GM21786 (cell line): ENCODE data around the gene SRGAP2C.
"Not testable (repeated sequence)": the region's sequence is repeated elsewhere in the genome, so short reads cannot be mapped to it uniquely, and the experiment has no call there.

Source experiments
- ATAC-seq: cut with Tn5 transposase; IDR thresholded peaks from one replicate; pipeline ENCODE4 v1.9.1; 2021; ENCODE audit not compliant: unreplicated experiment

Gene SRGAP2C

GRCh38 chr1:121226295-121226904 is 41.6 kb downstream of the SRGAP2C start:
- not testable (repeated sequence) for ATAC-seq

DNA sequence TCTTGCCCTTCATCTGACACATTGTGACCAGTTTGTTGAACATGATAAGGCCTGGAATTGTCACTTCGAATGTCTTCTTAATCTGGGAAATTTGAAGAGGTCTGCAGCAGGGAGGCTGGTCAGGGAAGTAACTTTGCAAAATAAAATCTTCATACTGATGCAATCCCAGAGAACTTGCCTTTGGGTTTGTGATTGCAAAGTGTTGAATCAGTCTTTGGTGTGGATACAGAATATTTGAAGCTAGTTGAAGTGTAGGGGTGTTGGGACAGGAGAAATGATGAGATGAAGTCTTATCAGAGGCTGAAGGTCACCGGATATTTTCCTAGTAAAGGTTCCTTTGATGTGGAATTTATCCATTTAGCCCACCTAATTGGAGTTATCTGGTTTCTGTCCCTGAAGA is 42.1 kb downstream of the SRGAP2C start:
- not testable (repeated sequence) for ATAC-seq

- not testable (repeated sequence) for ATAC-seq
These were observed 43.0 kb downstream of the SRGAP2C start for GRCh38 chr1:121227544-121228330.

DNA sequence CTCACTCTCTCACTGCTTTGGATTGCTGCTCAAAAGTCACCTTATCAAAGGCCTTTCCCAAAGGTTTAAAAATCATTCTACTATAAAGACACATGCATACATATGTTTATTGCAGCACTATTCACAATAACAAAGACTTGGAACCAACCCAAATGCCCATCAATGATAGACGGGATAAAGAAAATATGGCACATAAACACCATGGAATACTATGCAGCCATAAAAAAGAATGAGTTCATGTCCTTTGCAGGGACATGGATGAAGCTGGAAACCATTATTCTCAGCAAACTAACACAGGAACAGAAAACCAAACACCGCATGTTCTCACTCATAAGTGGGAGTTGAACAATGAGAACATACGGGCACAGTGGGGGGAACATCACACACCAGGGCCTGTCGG is 45.9 kb downstream of the SRGAP2C start:
- ATAC-seq = not testable (repeated sequence)

DNA sequence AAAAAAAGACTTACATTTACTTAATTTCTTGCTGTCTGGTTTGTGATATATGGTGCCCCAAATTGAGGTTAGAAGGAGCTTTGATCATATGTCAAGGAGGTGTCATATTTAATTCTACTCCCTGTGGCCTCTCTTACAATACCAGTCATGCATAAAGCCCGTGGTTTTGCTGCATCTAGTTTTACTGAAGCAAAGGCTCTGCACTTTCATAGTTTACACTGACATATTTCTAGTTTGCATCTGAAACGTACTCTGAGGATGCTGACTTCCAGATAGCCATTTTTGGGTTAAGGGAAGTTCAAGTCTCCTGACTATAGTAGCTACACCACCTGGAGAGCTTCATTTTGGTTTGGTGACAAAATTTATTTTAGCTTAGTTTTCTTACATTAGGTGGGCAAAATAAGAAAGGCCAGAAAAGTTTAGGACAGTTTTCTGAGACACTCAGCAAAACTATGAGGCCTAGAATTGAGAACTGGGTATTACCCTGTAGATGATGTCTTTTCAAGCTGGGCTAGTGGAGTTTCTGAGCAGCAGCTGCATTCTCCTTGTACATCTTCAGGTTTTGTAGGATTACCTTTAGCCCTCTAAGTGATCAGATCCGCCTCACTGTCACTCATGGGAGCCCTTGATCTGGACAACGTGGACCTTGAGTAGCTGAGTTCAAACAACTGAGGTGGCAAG is 47.8 kb downstream of the SRGAP2C start:
- ATAC-seq = peak; percentile 90

DNA sequence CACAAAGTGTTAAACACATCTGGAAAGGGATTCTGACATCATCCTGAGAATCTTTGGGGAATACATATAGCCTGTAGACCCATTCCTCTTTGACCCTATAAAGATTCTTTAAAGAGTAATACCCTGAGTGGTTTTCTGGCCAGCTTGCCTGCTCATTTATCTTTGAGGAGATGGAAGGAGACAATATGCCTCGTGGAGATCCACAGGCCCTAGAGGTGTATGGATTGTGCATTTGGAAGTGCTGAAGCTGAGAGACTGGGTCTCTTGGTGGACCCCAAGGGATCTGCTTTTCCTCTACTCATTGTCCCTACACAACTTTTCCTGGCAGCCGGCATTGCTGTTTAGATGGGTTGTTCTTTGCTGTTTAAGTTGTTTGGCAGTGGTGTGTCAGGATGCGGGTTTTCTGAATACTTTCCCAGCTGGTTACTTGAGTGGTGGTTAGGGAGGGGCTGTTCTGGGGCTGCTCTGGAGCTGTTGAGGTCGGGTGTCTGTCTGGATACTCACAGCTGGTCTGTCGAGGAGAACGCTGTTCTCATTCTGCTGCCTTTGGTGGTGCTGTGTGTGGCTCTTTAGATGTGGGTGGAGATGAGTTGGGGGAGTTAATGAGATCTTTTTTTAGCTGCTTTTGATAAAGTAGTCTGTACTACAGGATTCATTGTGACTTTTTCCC is 49.5 kb downstream of the SRGAP2C start:
- not testable (repeated sequence) for ATAC-seq

DNA sequence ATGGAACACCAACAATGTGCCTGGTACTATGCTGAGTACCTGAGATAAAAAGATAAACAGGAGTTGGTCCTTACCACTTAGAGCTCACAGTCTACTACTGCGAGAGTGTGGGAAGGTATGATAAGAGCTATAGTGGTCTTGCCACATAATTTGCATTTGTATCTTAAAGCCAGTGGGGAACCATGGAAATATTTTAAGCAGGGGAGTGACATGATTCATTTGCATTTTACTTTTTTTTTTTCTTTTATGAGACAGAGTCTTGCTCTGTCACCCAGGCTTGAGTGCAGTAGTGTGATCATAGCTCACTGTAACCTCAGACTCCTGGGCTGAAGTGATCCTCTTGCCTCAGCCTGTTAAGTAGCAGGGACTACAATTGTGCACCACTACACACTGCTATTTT is 53.6 kb downstream of the SRGAP2C start:
- ATAC-seq = peak; percentile 86

GRCh38 chr1:121243913-121244312 is 59.1 kb downstream of the SRGAP2C start:
- not testable (repeated sequence) for ATAC-seq

- ATAC-seq = not testable (repeated sequence)
These were observed 61.6 kb downstream of the SRGAP2C start for GRCh38 chr1:121246399-121246798.

- ATAC-seq = not testable (repeated sequence)
These were observed 67.9 kb downstream of the SRGAP2C start for GRCh38 chr1:121252656-121253055.

GRCh38 chr1:121254618-121255017 is 69.8 kb downstream of the SRGAP2C start:
- ATAC-seq = not testable (repeated sequence)

GRCh38 chr1:121257632-121258031 is 72.9 kb downstream of the SRGAP2C start:
- not testable (repeated sequence) for ATAC-seq

GRCh38 chr1:121258134-121258533 is 73.4 kb downstream of the SRGAP2C start:
- ATAC-seq = not testable (repeated sequence)

DNA sequence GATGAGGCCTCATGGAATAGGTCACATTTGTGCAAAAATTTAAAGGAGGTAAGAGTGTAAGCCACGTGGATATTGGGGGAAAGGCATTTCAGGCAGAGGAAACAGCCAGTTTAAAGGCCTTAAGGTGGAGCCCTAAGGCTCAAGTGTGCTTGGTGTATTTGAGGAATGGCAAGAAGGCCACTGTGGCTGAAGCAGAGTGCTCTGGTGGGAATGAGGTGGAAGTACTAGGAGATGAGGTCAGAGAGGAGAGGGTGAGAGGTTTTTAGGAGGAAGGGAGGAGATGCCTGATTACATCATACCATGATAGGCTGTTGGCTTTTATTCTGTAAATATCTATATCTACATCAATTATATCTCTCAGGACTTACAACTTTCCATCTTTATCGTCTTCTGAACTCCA is 75.4 kb downstream of the SRGAP2C start:
- ATAC-seq = not testable (repeated sequence)

- not testable (repeated sequence) for ATAC-seq
These were observed 77.4 kb downstream of the SRGAP2C start for GRCh38 chr1:121262163-121262562.

DNA sequence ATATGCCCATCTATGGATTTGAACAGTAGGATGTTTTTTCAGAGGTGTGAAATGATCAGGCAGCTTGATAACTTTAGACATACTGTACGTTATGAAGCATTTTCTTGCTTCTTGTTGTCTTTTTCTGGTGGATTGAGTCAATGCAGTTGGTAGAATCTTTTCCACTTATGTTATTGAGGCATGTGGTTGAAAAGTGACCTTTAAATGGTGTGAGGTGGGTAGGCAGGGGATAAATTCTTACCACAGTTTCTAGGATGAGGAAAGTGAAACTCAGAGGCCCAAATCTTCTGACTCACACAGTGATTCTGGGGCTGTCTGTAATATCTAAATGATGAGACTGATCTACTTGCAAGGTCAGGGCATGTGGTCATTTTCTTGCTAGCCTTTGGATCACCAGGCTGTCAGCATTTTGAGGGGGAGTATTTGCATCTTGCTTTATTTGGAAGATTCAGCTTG is 79.0 kb downstream of the SRGAP2C start:
- ATAC-seq = peak; percentile 67

- ATAC-seq = not testable (repeated sequence)
These were observed 82.3 kb downstream of the SRGAP2C start for GRCh38 chr1:121267072-121267471.

- not testable (repeated sequence) for ATAC-seq
These were observed 84.5 kb downstream of the SRGAP2C start for GRCh38 chr1:121269309-121269708.

- ATAC-seq = not testable (repeated sequence)
These were observed 85.2 kb downstream of the SRGAP2C start for GRCh38 chr1:121269973-121270372.

GRCh38 chr1:121271143-121271715 is 86.5 kb downstream of the SRGAP2C start:
- ATAC-seq = peak; percentile 55

GRCh38 chr1:121275435-121275834 is 90.7 kb downstream of the SRGAP2C start:
- not testable (repeated sequence) for ATAC-seq
